CD4-positive, alpha-beta T cell treated with Interferon gamma for 1 hour (primary cell): Measurements from ENCODE around the gene RAN.
"Not testable (repeated sequence)": the region's sequence is repeated elsewhere in the genome, so short reads cannot be mapped to it uniquely, and the experiment has no call there.

Source experiments
- DNase-seq: peaks from one replicate; pipeline ENCODE4 v3.0.0-alpha.2; 2020

The RAN gene

GRCh38 chr12:130849561-130850417 is 22.1 kb upstream of the RAN start:
- DNase-seq, result no peak

- no peak for DNase-seq
These were observed 21.3 kb upstream of the RAN start for GRCh38 chr12:130850418-130851021.

GRCh38 chr12:130856088-130856487 is 15.8 kb upstream of the RAN start:
- no peak for DNase-seq

DNA sequence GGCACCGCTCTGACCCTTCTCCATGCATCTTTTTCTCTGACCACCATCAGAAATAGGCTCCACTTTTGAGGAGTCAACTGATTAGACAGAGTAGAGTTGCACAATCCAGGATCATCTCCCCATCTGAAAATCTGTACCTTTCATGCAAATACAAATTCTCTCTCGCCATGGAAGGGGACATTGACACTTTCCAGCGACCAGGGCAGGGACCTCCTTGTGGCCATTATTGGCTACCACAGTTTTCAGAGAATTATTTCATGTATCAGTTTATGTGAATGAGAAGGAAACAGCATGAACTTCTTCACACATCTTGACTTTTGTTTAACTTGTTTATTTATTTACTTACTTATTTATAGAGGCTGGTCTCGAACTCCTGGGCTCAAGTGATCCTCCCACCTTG is 13.8 kb upstream of the RAN start:
- no peak for DNase-seq

- DNase-seq, result no peak
These were observed 12.7 kb upstream of the RAN start for GRCh38 chr12:130859161-130859560.

DNA sequence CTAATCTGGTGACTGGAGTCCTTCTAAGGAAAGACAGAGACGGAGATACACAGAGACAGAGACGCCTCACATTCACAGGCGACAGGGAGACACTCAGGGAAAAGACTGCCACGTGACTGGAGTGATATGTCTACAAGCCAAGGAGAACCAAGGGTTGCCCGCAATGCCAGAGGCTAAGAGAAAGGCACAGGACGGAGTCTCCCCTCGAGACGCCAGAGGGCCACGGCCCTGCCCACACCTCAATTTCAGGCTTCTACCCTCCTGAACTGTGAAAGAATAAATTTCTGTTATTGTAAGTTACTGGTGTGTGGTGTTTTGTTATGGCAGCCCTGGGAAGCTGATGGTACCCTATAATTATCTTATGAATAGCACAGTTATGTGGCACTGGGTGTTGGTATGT is 11.6 kb upstream of the RAN start:
- no peak for DNase-seq

DNA sequence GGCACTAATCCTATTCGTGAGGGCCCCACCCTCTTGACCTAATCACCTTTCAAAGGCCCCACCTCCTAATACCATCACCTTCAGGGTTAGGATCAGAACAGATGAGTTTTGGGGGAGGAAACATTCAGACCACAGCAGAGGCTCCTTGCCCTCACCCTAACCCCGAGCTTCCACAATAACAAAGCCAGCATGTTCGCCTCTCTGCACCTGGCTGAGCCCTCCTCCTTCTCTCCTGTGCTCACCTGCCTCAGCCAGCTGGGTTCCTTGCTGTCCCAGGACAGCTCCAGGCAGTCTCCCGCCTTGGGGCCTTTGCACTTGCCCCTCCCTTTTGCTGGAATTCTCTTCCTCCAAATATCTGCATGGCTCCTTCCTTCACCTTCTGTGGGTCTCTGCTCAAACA is 9.7 kb upstream of the RAN start:
- DNase-seq, result no peak

- not testable (repeated sequence) for DNase-seq
These were observed 9.1 kb upstream of the RAN start for GRCh38 chr12:130862771-130863170.

DNA sequence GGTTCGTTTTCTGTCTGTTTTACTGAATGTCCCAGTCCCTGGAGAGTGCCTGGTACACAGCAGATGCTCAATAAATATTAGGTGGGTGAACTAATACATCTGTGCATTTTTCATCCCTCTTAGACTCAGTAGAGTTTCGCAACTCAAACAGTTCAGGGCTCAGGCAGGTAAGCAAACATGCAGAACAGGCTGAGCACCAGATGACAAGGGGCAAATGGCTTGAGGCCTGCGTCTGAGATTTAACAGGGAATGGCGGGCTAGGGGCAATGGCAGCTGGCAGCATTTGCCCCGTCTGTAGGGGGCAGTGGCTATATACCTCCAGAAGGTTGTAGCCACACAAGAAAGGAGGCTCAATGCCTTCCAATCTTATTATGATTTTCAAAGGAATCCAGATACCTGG is 8.6 kb upstream of the RAN start:
- no peak for DNase-seq

GRCh38 chr12:130868412-130868811 is 3.5 kb upstream of the RAN start:
- no peak for DNase-seq

DNA sequence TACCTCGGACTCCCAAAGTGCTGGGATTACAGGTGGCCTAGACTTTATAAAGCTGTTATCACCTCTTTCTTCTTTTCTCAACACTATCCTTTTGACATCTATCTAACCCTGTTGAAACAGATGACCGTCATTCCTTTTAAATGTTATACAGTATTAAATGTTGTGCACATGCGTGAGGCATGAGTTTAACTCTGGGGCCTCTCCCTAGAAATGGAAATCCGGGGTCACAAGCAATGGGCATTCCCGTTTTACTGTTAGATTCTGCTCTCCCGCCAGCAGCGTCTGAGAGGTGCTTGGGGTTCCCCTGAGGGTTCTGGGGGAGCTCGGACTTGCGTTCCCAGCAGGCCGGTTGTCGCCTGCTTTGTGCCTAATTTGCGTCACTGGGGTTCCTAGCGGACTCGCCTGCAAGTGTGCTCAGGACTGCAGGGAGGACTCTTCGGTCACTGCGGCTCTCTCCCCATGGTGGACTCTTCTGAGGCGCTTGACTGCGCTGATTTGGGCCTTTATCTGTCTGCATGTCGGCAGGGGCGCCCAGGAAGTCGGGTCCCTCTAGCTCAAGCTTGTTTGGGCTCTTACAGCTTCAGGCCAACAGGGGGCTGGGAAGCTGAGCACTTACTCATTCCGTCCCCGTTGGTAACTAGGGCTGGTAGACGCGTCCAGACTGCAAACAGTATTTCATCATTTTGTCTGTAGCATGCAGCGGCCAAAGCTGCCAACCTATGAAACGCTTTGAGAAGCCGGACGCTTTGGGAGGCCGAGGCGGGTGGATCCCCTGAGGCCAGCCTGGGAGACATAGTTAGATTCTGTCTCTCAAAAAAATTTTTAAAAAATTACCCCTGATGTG is 1.2 kb upstream of the RAN start:
- DNase-seq, result peak; percentile 73

DNA sequence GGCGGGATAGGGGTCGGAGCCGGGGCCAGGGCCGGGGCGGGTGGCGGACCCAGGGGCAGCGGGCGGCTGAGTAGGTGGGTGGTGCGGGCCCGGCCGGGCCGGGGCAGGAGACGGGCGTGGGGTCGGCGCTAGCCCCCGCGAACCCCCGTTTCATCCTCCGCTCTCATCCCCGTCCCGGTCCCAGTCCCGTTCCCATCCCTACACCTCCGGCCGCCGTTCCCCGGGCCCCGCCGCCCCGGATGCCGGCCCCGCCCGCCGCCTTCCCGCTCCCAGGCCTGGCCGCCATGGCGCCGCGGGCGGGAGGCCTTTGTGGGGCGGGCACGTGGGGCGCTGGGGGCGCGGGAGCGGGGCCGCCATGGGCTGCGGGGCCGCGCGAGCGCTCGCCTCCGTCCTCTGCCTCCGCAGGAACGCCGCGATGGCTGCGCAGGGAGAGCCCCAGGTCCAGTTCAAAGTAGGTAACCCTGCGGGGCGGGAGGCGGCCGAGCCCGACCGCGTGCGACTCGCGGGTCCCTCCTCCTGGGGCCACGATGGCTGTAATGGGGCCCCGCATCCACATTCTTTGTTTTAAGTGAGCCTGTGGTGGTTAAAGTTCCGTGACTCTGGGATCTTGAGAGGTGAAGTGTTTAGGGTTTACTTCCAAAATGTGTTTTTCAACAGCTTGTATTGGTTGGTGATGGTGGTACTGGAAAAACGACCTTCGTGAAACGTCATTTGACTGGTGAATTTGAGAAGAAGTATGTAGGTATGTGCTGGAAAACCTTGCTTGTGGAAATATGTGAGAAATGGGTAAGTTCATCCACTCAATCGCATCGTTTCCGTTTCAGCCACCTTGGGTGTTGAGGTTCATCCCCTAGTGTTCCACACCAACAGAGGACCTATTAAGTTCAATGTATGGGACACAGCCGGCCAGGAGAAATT is 572 bp downstream of the RAN start:
- DNase-seq, result peak; percentile 34

DNA sequence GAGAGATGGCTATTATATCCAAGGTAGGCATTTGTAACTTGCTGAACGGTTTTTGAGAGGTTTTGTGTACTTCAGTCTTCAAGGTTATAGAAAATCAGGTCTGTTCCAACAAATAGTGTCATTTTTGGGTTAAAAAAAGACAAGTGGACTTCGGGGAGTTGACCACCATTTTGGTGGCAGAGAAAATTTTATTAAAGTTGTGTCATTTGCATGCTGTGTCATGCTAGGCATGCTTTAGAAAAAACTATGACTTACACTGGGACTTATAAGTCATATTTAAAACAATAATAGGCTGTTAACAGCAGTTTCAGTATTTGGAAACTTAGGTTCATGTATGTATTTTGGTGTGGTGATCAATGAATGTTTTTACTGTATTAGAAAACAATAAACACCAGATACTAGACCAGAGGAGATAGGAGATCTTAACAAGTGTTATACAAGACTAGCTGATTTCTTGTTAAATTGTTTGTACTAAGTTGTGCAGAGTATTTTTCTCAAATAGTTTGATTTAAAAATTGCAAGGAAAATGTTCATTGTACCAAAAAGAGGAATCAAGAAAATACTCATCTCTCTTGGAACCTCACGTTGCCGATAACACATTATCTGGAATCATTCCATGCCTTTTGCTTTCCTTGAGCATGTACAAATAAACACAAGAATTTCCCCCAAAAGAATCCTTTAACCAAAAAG is 1.4 kb downstream of the RAN start:
- no peak for DNase-seq

- no peak for DNase-seq
These were observed 2.0 kb downstream of the RAN start for GRCh38 chr12:130873825-130874224.

- DNase-seq, result no peak
These were observed 2.8 kb downstream of the RAN start for GRCh38 chr12:130874696-130875095.

DNA sequence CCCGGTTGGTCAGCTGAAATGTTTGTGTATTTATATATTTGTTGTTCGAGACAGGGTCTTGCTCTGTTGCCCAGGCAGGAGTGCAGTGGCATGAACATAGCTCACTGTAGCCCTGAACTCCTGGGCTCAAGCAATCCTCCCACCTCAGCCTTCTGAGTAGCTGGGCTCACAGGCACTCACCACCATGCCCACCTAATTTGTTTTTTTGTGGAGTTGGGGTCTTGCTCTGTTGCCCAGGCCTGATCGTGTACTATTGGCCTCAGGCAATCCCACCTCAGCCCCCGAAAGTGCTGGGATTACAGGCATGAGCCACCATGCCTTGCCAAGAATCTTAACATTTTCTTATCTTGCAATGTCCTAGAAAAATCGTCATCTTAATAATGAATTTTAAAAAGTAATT is 3.3 kb downstream of the RAN start:
- no peak for DNase-seq

GRCh38 chr12:130875708-130876107 is 3.8 kb downstream of the RAN start:
- not testable (repeated sequence) for DNase-seq

GRCh38 chr12:130876297-130876696 is 4.4 kb downstream of the RAN start:
- no peak for DNase-seq

DNA sequence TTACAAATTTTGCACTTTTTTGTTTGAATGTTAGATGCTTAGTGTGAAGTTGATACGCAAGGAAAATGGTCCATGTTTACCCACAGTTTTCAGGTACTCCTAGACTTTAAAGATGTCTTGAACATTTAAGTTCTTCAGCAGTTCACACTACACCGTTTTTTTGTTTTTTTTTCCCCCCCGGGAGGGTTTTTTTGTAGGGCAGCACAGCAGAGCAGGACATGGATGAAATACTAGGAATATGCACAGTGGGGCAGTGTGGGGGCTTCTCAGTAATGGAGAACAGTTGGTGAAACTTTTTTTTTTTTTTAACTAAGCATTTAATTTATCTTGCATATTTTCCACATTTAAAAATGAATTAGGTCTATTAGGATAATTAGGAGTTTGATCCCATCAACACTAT is 4.9 kb downstream of the RAN start:
- no peak for DNase-seq

DNA sequence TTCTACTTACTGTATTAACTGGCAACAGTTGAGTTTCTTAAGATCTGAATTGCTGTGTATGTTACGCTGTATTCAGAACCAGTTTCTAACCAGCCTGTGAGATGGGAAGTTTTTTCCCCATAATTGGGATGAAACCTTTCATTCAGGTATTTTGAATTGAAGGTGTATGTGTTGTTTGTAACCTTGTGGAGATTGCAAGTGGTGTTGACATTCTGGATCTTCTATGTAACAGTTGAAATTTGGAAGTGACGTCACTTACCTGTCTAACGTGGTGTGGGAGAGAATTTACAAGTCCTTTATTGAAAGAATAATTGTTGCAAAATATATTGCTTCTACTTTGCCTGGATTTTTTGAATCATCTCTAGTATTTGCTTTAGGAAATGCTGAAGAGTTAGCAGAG is 5.5 kb downstream of the RAN start:
- DNase-seq, result no peak

GRCh38 chr12:130878193-130879185 is 6.6 kb downstream of the RAN start:
- DNase-seq, result no peak
